NCI-H2029 (cell line): ENCODE data around the gene ZNF283.
"Not testable (repeated sequence)": the region's sequence is repeated elsewhere in the genome, so short reads cannot be mapped to it uniquely, and the experiment has no call there.

ENCODE experiments used
- DNase-seq: peaks from one replicate; lab custom pipeline; 2025; lab: John Stamatoyannopoulos, UW

The ZNF283 gene

DNA sequence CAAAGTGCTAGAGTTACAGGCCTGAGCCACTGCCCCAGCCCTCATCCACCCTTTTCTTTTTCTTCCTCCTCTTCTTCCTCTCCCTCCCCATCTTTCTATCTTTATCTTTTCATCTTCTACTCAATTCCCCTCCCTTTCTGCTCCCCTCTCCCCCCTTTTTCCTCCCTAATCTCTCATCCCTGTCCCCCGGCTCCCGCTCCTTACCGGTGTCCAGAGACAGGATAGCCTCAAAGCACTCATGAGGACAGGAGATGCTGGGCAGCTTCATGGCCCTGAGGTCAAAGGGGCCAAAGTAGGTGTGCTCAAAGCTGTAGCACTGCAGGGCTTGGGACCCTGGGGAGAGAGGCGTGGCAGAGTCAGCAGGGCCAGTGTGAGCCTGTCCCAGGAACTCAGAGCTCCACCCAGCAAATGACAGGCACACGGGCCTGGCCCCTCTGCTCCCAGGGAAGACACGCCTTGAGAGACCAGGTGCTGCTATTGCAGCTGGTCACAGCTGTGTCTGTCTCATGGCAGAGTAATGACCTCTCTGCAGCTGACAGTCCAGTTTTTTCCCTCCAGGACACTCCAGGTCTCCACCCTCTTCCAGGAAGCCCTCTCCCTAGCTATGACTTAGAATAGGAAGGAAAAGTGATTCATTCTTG lies 27.5 kb upstream of the ZNF283 start:
- no peak for DNase-seq

DNA sequence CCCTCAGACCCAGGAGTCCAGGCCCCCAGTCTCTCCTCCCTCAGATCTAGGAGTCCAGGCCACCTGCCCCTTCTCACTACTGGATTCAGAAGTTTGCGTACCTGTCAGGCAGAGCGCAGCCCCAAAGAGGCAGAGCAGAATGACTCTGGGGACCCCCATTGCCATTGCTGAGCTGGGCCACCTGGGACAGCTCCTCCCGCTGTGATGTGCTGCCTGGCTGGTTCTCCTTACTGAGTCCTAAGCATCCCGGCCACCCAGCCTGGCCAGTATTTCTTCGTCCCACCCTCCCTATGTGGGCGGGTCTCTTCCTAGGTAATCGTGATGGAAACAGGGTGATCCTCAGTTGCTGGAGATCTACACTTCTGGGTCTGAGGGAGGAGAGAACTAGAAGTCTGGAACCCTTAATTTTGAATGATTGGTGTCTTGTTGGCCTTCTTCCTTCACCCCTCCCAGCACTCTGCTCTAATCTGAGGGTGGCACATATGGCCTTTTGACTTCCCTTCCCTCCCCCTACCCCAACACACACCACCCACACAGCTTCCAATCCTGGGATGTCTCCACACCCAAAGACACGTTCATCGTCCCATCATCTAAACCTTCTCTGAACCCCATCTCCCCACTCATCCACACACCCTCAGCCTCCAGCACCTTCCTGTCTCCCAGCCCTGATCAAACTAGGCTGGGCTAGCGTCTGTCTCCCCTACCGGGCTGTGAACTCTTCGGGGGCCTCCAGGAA lies 24.7 kb upstream of the ZNF283 start, which contains the start of gene LYPD5:
TSS of gene LYPD5 (minus strand) at position 232 of the 736 bp plus-strand sequence. CDS start at position 165, 67 bp downstream.
- no peak for DNase-seq

DNA sequence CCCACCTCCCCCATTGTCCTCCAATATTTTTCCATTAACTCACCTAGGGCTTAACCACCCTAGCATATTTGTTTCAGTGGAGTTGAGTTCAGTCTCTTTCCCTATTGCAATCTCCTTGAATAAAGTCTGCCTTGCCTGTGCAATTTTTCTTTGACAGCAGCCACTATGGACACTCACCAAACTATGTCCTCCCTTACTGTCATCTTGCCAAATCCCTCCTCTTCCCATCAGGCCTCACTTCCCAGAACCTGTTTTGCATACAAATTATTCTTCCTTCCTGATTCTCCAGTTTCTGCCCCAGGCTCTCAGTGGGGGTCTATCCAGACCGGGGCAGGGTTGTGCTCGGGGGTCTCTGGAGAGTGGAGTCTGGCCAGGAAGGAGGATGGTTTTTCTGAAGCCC lies 22.7 kb upstream of the ZNF283 start:
- DNase-seq, result peak; percentile 53

DNA sequence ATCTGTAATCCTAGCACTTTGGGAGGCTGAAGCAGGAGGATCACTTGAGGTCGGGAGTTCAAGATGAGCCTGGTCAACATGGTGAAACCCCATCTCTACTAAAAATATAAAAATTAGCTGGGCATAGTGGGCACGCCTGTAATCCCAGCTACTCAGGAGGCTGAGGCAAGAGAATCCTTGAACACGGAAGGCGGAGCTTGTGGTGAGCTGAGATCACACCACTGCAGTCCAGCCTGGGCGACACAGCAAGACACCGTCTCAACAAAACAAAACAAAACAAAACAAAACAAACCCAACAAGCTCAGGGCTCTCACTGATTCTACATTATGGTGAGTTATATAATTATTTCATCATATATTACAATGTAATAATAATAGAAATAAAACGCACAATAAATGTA lies 20.7 kb upstream of the ZNF283 start:
- DNase-seq, result not testable (repeated sequence)

DNA sequence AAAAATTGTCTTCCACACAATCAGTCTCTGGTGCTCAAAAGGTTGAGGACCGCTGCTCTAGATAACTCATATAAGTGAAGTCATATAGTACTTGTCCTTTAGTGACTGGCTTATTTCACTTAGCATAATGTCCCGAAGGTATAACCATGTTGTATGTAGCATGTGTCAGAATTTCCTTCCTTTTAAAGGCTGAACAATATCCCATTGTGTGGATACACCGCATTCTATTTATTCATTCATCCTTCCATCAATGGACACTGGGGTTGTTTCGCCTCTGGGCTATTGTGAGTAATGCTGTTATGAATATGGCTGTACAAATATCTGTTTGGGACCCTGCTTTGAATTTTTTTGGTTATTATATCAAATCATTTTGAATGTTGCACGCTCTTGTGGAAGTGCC lies 20.3 kb upstream of the ZNF283 start:
- DNase-seq, result no peak

DNA sequence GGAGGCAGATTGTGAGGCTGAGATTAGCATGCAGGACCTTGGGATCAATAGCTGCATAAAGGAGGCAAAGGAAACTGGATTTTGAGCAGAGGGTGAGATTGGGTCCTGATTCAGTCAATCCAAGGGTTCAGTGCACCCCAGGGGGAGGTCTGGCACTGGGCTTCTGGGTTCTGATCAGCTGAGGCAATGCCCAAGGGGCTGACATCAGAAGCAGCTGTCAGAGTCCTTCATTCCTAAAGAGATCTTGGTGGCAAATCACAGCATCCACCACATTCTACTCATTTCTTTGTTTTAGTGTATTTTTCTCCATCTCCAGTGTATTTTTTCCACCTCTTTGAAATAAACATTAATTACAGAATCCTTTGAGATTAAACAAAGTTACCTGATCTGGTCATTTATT lies 19.5 kb upstream of the ZNF283 start:
- DNase-seq, result no peak

DNA sequence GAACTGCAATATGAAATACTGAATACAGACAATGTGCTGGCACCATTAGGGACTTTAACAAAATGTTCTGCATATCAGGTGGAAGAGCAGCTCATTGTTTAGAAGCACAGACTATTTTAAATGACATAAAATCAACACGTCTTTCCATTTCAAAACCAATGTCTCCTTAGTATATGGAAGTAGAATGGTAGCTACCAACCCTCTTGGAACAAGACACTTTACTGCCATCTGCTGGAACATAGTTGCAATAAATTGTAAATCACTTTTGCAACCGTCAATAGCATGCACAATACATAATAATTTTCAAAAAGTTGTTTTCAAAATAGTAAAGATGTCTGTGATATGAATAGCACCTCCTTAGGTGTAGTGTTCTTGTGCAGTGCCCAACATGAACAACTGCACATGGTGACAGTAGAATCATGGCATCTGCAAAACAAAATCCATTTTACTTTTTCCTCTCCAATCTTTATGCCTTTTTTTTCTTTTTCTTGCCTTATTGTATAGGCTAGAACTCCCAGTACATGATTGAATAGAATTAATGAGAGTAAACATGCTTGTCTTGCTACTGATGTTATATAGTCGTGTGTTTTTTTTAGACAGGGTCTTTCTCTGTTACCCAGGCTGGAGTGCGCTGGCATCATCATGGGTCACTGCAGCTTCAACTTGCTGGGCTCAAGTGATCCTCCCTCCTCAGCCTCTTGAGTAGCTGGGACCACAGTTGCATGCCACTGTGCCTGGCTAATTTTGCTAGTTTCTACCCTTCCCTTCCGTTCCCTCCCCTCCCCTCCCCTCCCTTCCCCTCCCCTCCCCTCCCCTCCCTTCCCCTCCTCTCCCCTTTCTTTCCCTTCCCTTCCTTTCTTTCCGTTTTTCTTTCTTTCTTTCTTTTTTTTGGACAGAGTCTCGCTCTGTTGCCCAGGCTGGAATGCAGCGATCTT lies 17.1 kb upstream of the ZNF283 start:
- DNase-seq, result peak; percentile 65

DNA sequence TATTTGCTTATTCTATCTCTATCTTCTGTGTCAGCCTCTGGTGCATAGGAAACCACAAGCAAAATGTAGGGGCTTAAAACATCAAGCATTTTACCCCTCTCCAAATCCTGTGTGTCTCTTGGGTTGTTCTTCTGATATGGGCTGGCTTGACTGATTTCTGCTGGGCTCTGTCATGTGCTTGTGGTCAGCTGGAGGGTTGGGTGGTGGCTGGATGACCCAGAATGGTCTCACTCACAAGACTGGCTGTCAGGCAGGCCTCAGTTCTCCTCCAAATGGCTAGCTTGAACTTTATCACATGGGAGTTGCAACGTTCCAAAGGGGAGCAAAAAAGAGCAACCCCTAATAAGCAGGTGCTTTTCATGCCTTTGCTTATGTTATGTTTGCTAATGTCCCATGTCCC lies 15.3 kb upstream of the ZNF283 start:
- DNase-seq, result no peak

DNA sequence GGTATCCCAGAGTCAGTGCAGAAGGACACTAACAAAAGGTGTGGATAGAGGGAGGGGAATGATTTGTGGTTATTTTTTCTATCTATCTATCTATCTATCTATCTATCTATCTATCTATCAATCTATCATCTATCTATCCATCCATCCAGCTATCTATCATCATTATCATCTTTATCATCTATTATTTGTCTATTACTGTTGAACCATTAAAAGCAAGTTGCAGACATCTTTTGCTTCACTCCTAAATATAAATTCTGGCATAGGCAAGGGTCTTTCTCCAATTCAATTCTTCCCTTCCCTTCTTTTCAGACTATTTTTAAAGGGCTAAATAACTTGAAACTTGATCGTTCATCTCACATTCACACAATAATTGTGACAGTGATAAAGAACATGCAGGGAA lies 14.9 kb upstream of the ZNF283 start:
- DNase-seq, result no peak

DNA sequence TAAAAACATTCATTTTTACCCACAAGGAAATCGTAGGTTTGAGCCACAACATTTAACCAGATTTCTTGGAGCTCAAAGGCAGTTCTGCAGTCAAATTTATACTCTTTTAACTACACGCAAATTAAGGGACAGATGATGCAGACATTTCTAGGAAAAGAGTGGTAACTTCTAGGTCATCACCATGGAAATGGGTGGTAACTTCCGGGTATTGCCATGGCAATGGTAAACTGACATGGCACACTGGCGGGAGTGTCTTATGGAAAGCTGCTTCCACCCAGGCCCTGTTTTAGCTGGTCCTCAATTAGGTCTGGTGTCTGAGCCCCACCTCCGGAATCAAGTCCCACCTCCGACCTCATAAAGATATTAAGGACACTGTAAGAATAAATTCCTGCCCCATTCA lies 14.4 kb upstream of the ZNF283 start:
- DNase-seq, result no peak

DNA sequence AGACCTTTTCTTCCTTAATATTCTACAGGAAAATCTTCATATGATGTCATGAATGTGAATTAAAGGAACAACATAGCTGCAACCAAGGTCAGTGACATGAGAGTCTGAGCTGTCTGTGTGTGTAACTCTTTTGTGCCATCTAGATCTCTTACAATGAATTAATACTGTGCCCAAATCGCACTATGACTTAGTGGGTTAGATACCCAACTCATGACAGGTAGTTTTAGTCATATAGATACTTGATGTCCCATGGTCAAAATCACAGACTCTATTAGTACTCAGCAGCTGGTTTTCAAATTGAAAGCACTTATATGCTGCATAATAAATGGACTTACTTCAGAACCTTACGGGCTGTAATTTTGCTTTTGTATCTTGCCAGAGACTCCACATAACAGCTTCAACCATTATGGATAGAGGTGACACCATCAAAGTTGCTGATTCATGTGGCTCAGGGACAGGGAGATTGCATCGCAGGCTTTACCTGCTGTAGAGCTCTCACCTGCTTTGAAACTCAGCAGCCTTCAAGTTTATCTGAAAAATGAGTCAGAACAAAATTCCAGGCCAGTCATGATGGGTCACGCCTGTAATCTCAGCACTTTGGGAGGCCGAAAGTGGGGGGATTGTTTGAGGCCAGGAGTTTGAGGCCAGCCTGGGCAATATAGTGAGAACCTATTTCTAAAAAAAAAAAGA lies 12.3 kb upstream of the ZNF283 start:
- DNase-seq, result no peak

DNA sequence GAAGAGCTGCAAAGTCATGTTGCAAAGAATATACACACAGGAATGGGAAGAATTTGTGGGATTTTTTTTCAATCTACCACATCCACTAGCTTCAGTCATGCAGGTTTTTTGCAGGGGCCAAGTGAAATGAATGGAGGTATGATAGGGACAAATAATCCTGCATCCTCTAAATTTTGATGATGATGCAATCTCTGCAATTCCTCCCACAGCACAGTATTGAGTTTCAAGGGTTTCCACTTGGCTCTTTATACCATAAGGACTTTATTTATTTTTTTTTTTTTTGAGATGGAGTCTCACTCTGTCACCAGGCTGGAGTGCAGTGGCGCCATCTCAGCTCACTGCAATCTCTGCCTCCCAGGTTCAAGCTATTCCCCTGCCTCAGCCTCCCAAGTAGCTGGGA lies 9.7 kb upstream of the ZNF283 start:
- not testable (repeated sequence) for DNase-seq

DNA sequence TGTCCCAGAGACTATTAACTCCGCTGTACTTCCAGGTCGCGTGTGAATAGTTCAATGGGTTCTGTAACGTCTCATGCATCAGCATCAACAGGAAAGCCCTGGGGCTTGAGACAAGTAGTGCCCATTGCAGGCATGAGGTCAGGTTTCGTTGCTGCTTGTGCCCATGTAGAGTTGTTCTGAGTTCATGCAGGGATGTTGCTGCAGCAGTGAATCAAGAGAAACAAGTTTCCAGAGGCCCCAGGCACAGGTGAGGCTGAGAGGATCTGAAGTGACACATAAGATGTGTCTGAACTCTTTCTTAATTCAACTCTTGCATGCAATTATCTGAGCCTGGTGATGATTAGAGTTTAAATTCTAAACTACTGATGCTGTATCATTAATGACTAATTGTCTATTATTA lies 8.6 kb upstream of the ZNF283 start:
- DNase-seq, result no peak

DNA sequence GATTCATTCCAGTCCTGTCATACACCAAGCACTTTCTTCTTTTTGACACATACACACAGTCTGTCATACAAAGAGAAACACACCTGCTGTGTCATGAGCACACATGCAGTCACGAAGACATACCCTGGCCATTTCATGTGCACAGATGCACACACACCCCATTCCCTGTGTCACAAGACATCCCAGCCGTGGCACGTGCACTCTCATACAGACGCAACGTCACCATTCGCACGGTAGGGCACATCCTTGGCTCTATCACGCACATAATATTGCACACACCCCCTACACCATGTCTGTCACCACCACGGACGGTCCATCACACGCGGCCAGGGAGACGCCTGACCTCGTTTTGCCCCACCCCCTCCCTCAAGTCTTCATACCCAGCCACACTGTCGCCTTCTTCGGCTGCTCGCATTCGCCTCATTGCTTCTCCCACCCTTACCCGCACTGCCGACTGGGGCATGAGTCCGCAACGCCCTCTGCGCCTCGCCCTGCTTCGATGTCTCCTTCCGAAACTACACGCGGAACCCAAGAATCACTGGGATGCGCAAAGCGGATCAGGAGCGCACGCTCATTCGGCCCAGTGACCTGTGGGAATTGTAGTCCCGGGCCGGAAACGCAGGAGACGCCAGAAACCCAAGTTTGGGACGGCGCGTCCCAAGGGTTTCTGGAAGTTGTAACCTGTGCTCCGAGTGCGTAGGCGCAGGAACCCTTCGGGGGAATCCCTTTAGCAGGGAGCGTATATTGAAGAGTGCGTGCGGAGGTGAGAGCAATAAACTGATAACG lies 6.8 kb upstream of the ZNF283 start:
- no peak for DNase-seq

DNA sequence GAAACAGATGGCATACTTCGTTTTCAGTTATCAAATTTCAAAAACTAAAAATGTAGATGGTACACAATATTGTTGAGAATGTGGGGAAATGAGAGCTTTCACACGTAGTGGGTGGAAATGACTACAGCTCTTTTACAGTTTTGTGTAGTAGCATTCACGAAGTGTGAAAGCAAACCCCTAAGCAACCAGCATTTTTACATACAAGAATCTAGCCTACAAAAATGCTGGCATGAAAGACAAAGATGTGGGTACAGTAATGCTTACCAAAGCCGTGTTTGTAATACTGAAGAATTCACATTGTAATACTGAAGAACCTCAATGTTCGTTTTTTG lies 6.3 kb upstream of the ZNF283 start:
- DNase-seq, result no peak

DNA sequence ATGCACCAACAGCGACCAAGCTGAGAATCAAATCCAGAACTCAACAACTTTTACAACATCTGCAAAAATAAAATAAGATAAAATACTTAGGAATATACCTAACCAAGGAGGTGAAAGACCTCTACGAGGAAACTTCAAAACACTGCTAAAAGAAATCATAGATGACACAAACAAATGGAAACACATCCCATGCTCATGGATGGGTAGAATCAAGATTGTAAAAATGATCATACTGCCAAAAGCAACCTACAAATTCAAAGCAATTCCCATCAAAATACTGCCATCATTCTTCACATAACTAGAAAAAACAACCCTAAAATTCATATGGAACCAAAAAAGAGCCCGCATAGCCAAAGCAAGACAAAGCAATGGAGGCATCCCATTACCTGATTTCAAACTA lies 3.3 kb upstream of the ZNF283 start:
- not testable (repeated sequence) for DNase-seq

DNA sequence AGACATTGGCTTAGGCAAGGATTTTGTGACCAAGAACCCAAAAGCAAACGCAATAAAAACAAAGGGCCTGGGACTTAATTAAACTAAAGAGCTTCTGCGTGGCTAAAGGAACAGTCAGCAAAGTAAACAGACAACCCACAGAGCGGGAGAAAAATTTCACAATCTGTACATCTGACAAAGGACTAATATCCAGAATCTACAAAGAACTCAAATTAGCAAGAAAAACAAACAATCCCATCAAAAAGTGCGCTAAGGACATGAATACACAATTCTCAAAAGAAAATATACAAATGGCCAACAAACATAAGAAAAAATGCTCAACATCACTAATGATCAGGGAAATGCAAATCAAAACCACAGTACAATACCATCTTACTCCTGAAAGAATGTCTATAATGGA lies 2.5 kb upstream of the ZNF283 start:
- not testable (repeated sequence) for DNase-seq

DNA sequence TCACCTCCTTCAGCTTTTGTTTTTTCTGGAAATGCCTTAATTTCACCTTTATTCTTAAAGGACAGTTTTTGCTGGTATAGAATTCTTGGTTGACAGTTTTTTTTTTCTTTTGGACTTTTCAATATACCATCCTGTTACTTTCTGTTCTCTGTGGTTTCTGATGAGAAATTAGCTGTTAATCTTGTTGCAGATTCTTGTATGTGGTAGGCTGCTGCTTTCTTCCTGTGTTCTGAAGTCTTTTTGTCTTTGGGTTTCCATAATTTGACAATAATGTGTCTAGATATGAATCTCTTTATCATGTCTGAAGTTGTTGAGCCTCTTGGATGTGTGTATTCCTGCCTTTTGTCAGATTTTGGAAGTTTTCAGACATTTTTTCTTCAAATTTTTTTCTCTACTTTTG lies 12.0 kb downstream of the ZNF283 start:
- DNase-seq, result no peak

DNA sequence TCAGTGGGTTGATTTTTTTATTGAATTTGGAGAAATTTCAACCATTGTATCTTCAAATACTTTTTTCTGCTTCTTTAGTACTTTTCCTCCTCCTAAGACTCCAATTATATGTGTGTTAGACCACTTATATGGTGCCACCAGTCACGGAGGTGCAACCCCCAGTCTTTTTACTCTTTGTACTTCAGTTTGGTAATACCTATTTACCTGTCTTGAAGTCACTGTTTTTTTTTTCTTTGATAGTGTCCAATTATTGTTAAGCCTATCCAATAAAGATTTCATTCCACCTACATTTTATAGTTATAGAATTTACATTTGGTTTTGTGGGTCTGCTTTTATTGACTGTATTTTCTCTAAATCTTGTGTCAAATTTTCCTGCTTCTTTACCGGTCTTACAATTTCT lies 14.9 kb downstream of the ZNF283 start:
- no peak for DNase-seq

DNA sequence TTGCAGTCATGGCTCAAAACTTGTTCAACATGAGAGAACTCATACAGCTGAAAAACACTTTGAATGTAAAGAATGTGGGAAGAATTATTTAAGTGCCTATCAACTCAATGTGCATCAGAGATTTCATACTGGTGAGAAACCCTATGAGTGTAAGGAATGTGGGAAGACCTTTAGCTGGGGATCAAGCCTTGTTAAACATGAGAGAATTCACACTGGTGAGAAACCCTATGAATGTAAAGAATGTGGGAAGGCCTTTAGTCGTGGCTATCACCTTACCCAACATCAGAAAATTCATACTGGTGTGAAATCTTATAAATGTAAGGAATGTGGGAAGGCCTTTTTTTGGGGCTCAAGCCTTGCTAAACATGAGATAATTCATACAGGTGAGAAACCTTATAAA lies 20.1 kb downstream of the ZNF283 start:
- no peak for DNase-seq

DNA sequence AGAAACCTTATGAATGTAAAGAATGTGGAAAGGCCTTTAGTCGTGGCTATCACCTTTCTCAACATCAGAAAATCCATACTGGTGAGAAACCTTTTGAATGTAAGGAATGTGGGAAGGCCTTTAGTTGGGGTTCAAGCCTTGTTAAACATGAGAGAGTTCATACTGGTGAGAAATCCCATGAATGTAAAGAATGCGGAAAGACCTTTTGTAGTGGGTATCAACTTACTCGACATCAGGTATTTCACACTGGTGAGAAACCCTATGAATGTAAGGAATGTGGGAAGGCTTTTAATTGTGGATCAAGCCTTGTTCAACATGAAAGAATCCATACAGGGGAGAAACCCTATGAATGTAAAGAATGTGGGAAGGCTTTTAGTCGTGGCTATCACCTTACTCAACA lies 20.8 kb downstream of the ZNF283 start:
- DNase-seq, result no peak
